Gastrocnemius medialis (tissue), 4 donors: ENCODE data around the gene EGFL6.

ENCODE experiments used
- POLR2A ChIP-seq, 2 donors: fragments of 450-650 bp; IDR thresholded peaks; one replicate each; pipeline ENCODE4 v1.6.1; 2017; ENCODE audit warnings: antibody characterized with exemption in 2 of 2, mild to moderate bottlenecking in 2 of 2, moderate library complexity in 2 of 2
- TF ChIP-seq, protein P1 (sequence below), 5 experiments: fragments of 450-650 bp in 3 of 5; fragments of 200-600 bp in 2 of 5; sonication (generic) in 2 of 5; IDR thresholded peaks in 4 of 5; conservative IDR thresholded peaks in 1 of 5; 1 replicate in 4 of 5; 2 replicates in 1 of 5; pipeline ENCODE4 v1.5.1; 2016 to 2019; ENCODE audit warnings: antibody characterized with exemption in 5 of 5, mild to moderate bottlenecking in 3 of 5, moderate library complexity in 3 of 5

DNA sequence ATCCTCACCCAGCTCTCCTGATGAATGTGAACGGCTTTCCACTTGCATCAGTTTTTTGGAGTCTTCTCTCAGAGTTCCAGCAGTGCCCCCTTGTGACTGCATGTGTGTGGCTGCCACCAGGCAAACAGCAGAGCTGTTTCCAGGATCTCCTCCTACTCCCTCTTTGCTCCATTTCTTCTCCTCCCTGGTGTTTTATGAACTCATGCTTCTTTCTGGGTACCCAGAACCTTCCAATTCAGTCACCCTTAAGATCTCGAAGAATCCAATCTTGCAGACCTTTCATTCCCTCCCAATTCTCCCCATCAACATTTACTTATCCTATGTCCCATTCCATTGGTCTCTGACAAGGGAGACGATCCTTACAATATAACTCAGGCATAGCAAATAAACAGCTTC is 76.8 kb downstream of the EGFL6 start:
- TF ChIP-seq POLR2A (IDR thresholded peaks at IDR 0.05): no peak
- TF ChIP-seq, protein P1, sequence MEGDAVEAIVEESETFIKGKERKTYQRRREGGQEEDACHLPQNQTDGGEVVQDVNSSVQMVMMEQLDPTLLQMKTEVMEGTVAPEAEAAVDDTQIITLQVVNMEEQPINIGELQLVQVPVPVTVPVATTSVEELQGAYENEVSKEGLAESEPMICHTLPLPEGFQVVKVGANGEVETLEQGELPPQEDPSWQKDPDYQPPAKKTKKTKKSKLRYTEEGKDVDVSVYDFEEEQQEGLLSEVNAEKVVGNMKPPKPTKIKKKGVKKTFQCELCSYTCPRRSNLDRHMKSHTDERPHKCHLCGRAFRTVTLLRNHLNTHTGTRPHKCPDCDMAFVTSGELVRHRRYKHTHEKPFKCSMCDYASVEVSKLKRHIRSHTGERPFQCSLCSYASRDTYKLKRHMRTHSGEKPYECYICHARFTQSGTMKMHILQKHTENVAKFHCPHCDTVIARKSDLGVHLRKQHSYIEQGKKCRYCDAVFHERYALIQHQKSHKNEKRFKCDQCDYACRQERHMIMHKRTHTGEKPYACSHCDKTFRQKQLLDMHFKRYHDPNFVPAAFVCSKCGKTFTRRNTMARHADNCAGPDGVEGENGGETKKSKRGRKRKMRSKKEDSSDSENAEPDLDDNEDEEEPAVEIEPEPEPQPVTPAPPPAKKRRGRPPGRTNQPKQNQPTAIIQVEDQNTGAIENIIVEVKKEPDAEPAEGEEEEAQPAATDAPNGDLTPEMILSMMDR (IDR thresholded peaks at IDR 0.05 in 4 of 5, conservative IDR thresholded peaks at IDR 0.05 in 1 of 5): peak in 3 of 5 experiments; percentile 18 to 38 (median 22)
